HepG2 (cell line): ENCODE measurements around the gene DDX19B. TPM values are rescaled to one million over a fixed set of nuclear protein-coding genes. Genes with fewer than 3 reads are reported as not detected.

Source experiments
- CSRNP1 ChIP-seq: sonication (generic); formaldehyde crosslinking; IDR thresholded peaks from 2 replicates; pipeline ENCODE4 v1.8.1; 2023; ENCODE audit warnings: mild to moderate bottlenecking, missing genetic modification reagents
- ESRRA ChIP-seq: sonication (generic); formaldehyde crosslinking; IDR thresholded peaks from 2 replicates; pipeline ENCODE4 v1.5.1; 2020; ENCODE audit warnings: mild to moderate bottlenecking, low read depth, missing genetic modification reagents
- HOXA3 ChIP-seq: sonication (generic); formaldehyde crosslinking; IDR thresholded peaks from 2 replicates; pipeline ENCODE4 v1.5.0; 2020; ENCODE audit warnings: missing genetic modification reagents
- MIER3 ChIP-seq: IDR thresholded peaks from 2 replicates; pipeline ENCODE4 v1.6.1; 2016; ENCODE audit warnings: missing compliant biosample characterization, borderline replicate concordance
- POLR2AphosphoS5 ChIP-seq: IDR thresholded peaks from 2 replicates; pipeline ENCODE4 v1.6.1; 2012; ENCODE audit warnings: low read depth, low read length
- TCF12 ChIP-seq, 2 experiments: fragments of 450-650 bp in 1 of 2; sonication (generic) in 1 of 2; formaldehyde crosslinking in 1 of 2; IDR thresholded peaks; 2 replicates each; pipeline versions ENCODE4 v1.6.1 to v1.8.0; 2017 to 2022; ENCODE audit warnings: antibody characterized with exemption in 1 of 2, mild to moderate bottlenecking in 1 of 2, missing genetic modification reagents in 1 of 2, moderate library complexity in 1 of 2
- TMF1 ChIP-seq: sonication (generic); formaldehyde crosslinking; IDR thresholded peaks from 2 replicates; pipeline ENCODE4 v1.8.1; 2022; ENCODE audit warnings: low read depth, missing genetic modification reagents
- ZNF142 ChIP-seq: sonication (generic); formaldehyde crosslinking; IDR thresholded peaks from 2 replicates; pipeline ENCODE4 v1.4.0; 2020; ENCODE audit warnings: missing genetic modification reagents
- ZNF367 ChIP-seq: sonication (generic); formaldehyde crosslinking; IDR thresholded peaks from 2 replicates; pipeline ENCODE4 v1.4.0; 2020; ENCODE audit warnings: missing genetic modification reagents, borderline replicate concordance
- ZNF670 ChIP-seq: sonication (generic); formaldehyde crosslinking; IDR thresholded peaks from 2 replicates; pipeline ENCODE4 v1.8.0; 2022; ENCODE audit warnings: mild to moderate bottlenecking, missing genetic modification reagents, borderline replicate concordance
- ZNF710 ChIP-seq: sonication (generic); formaldehyde crosslinking; IDR thresholded peaks from 2 replicates; pipeline ENCODE4 v1.5.0; 2020; ENCODE audit warnings: mild to moderate bottlenecking, missing genetic modification reagents, borderline replicate concordance
- polyA plus RNA-seq, 8 experiments: library from polyadenylated mRNA; depleted of rRNA in 3 of 8; stranded (reverse) in 7 of 8; unstranded in 1 of 8; fragments of >200 nt; fragmentation: Illumina TruSeq in 4 of 8; extraction: Trizol in 4 of 8; gene quantifications; 2 replicates each; pipeline versions ENCODE4 v1.2.1 to v1.2.3, GENCODE V29; 2011 to 2016; ENCODE audit warnings: low read depth in 4 of 8, missing spikeins in 1 of 8, mixed read lengths in 1 of 8; ENCODE audit not compliant: insufficient read depth in 1 of 8
- total RNA-seq, 5 experiments: library from RNA; depleted of rRNA; stranded (reverse); fragments of >200 nt; fragmentation: Illumina TruSeq; extraction: Trizol; gene quantifications; 2 replicates each; pipeline ENCODE4 v1.2.3, GENCODE V29; 2016; ENCODE audit warnings: low read depth in 1 of 5

The DDX19B gene
- total and polyA plus RNA-seq, 2 of the 13 experiments (the other 11 are each of a cell fraction or from before 2014, with no cell fraction given) = 36.2 to 40.0 TPM

- 0 out of 2 replicates have a peak, but pooled peaks have one; percentile 21 for TF ChIP-seq ZNF710
- 0 out of 2 replicates have a peak, but pooled peaks have one; percentile 9 for TF ChIP-seq ZNF367 (CRISPR knock-in tag)
- TF ChIP-seq TCF12 (IDR thresholded peaks at IDR 0.05) = no peak
- peak; percentile 89; the same call in 1 of the 2 replicates for TF ChIP-seq TCF12 (CRISPR knock-in tag; IDR thresholded peaks at IDR 0.05)
- TF ChIP-seq POLR2AphosphoS5 = peak; percentile 48; the same call in 1 of the 2 replicates
- no peak; the same call in 1 of the 2 replicates for TF ChIP-seq ZNF670
- TF ChIP-seq MIER3 = no peak
- TF ChIP-seq CSRNP1 (CRISPR knock-in tag) = no peak
- TF ChIP-seq TMF1 (CRISPR knock-in tag) = peak; percentile 43; the same call in 1 of the 2 replicates
- no peak for TF ChIP-seq HOXA3 (CRISPR knock-in tag)
- peak; percentile 27; the same call in 1 of the 2 replicates for TF ChIP-seq ZNF142
- peak; percentile 59; the same call in 1 of the 2 replicates for TF ChIP-seq ESRRA
These were observed 81.4 kb downstream of the DDX19B start (continued) for GRCh38 chr16:70380248-70380918.
